DMS114 treated with DMSO at 0.1 percent for 48 hours (cell line): ENCODE measurements around the gene CIAO2A.
"Not testable (repeated sequence)": the region's sequence is repeated elsewhere in the genome, so short reads cannot be mapped to it uniquely, and the experiment has no call there.

Source experiments
- DNase-seq: peaks from one replicate; lab custom pipeline; 2025; ENCODE audit not compliant: unreplicated experiment; lab: John Stamatoyannopoulos, UW

CIAO2A gene

GRCh38 chr15:64072812-64073211 is 20.8 kb downstream of the CIAO2A start:
- DNase-seq = no peak

DNA sequence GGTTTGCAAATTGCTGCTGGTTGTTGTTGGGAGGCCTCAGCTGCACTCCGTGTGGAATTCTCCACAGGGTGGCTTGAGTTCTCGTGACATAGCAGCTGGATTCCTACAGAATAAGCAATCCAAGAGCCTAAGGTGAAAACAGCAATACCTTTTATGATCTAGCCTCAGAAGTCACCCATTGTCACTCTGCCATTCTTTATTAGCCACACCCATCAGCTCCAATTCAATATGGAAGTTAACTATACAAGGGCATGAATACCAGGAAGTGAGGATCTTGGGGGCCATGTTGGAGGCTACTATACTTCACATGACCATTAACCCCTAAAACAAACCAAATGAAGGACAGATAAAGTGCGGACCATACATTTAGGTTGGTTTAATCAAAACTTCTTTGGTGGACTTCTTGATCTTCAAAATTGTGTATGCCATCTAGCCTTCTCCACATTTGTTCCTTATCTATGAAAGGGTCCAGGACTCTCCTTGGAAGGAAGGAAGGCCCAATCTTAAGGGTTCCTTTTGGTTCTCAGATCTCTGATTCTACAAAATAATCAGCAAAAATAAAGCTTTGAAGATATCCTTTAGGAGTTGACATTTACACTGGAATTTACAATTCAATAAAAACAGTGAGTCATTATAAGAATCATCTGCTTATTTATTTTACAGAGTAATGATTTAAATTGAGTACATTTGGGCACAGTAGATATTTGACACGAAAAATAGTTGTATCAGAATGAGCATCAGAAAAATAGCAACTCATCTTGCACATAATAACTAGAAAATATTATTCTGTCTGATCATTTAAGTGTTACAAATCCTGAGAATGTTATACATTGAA is 21.5 kb downstream of the CIAO2A start:
- DNase-seq = no peak

- no peak for DNase-seq
Measured at GRCh38 chr15:64070965-64071851, 22.4 kb downstream of the CIAO2A start.

DNA sequence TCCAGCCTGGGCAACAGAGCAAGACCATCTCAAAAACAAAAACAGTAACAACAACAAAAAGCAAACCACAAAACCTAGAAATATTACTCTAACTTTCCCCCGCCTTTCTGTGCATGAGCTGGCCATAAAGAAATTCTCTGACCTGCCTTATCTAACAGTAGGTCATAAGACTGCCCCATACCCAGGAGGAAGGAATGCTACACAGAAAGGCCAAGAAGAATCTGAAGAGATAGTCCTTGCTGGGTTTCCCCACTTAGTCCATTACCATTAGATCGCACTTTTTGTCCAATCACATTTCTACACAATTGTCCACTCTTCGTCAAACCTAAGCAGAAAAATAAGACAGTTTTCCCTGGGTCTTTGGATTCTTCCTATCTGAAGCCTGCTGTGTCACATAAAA is 23.5 kb downstream of the CIAO2A start:
- no peak for DNase-seq

GRCh38 chr15:64068133-64068532 is 25.5 kb downstream of the CIAO2A start:
- DNase-seq = no peak

GRCh38 chr15:64067564-64068030 is 26.0 kb downstream of the CIAO2A start:
- DNase-seq = peak; percentile 64

DNA sequence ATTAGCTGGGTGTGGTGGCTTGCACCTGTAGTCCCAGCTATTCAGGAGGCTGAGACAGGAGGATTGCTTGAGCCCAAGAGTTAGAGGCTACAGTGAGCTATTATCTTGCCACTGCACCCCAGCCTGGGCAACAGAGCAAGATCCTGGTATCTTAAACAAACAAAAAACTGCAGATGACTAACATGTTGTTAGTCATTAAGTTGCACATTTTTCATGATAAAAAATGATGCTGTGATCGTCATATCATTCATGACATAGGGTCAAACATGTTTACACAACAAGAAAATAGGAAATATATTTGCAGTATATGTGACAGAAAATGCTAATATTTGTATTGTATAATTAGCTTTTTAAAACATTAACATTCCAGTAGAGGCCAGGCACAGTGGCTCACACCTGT is 27.2 kb downstream of the CIAO2A start:
- no peak for DNase-seq

- DNase-seq = no peak
Measured at GRCh38 chr15:64060716-64061115, 32.9 kb downstream of the CIAO2A start.

DNA sequence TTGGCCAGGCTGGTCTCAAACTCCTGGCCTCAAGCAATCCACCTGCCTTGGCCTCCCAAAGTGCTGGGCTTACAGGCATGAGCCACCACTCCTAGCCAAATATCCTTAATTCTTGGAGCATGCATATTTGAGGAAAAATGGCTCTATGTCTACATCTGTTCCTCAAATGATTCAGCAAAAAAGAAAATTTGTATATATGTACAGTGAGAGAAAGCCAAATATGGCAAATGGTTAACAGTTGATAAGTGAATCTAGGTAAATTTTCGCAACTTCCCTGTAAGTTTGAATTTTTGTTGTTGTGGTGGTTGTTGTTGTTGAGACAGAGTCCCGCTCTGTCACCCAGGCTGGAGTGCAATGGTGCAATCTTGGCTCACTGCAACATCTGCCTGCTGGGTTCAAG is 34.5 kb downstream of the CIAO2A start:
- DNase-seq = not testable (repeated sequence)

GRCh38 chr15:64058279-64058678 is 35.4 kb downstream of the CIAO2A start:
- no peak for DNase-seq

DNA sequence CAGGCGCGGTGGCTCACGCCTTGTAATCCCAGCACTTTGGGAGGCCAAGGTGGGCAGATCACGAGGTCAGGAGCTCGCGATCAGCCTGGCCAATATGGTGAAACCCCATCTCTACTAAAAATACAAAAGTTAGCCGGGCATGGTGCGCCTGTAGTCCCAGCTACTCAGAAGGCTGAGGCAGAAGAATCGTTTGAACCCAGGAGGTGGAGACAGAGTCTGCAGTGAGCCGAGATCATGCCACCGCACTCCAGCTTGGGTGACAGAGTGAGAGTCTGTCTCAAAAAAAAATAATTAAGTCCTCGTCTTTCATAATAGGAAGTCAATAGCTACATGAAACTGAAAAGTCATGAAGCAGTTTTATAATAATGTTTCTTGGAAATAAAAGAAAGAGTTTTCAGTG is 40.0 kb downstream of the CIAO2A start:
- DNase-seq = not testable (repeated sequence)

- DNase-seq = no peak
Measured at GRCh38 chr15:64052925-64053491, 40.6 kb downstream of the CIAO2A start.

DNA sequence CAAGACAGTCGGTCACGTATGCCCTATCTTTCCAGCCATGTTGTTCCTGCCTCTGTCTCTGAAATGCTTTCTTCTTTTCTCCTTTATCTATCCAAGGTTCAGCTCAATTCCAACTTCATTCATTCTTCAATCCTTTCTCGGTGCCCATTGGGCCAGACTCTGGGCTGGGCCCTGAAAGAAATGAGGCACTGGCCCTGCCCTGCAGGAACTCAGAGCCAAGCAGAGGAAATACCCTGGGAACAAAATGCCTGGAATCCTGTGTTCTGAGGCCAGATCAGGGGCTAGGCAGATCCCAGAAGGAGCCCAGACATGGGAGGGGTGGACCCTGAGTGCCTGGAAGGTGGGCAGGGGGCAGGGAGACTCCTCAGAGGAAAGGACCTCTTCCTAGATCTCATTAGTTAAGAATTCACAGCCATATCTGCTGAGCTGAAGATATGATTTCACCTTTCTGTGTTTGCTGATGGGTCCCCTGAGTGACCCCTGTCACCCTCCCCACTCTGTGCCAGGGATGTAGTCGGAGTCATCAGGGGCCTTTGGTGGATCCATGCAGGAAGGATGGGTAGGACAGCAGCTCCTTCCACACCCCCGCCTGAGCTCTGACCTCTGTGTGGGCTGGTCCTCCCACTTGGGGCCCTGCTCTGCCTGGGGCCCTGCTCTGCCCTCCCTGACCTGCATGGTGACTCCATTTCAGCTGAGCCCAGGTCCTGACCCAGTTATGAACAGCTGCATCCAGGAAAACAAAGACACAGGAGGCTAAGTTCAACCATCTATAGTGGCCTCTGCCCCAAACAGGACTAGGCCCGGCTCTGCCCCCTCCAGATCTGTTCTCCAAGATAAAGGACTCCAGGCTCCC is 42.0 kb downstream of the CIAO2A start:
- DNase-seq = no peak

DNA sequence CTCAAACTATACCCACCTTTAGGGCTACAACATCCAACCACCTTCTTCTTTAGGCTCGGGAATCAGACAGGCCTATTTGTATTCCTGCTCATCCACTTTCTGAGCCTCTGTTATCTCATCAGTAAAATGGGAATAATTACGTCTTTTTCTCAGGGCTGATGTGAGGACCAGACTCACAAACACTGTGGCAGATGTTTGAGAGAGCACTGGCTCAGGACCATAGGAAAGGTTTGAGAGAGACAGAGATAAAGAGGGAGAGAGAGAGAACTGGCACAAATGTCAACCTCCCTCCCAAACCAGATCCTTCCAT is 42.6 kb downstream of the CIAO2A start:
- no peak for DNase-seq

DNA sequence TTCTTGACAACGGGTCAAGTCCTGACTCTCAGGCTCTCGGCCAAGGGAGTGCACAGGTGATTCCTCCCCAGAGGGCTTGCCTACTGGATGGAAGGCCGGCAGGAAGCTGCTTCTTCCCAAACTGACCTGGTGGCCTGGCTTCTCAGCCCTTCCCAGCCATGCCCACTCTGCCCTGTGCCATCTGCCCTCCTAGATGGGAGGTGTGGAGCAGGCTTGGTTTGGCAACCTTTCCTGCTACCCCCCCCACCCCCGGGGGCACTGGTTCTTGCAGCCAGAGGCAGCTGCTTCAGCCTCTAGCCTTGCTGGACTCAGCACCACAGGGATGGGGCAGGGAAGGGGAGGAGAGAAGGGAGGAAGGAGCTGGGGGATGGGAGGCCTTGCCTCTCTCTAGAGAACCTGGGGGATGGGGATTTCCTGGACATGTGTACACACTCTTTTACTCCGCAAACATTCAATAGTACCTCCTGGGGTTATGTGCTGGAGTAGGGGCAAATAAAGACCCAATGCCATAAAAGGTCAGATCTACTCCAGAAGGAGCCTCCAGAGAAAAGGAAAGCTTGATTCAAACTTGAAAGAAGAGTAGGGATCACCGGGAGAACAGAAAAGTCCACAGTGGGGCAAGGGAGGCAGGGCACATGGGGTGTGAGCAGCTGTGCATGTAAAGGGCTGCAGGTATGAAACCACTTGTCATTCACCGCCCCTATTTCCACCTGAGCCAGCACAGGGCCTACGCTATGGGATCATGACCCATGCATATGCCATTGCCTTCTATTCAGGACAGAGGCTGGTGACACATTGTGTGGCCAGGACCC is 43.2 kb downstream of the CIAO2A start:
- DNase-seq = no peak

- no peak for DNase-seq
Measured at GRCh38 chr15:64048781-64049460, 44.7 kb downstream of the CIAO2A start.

- DNase-seq = peak; percentile 43
Measured at GRCh38 chr15:64046421-64047153, 47.1 kb downstream of the CIAO2A start, which contains the start of gene DAPK2. DAPK2 (minus strand) TSS chr15:64046485; CDS start chr15:64040261, 6,224 bp downstream.

DNA sequence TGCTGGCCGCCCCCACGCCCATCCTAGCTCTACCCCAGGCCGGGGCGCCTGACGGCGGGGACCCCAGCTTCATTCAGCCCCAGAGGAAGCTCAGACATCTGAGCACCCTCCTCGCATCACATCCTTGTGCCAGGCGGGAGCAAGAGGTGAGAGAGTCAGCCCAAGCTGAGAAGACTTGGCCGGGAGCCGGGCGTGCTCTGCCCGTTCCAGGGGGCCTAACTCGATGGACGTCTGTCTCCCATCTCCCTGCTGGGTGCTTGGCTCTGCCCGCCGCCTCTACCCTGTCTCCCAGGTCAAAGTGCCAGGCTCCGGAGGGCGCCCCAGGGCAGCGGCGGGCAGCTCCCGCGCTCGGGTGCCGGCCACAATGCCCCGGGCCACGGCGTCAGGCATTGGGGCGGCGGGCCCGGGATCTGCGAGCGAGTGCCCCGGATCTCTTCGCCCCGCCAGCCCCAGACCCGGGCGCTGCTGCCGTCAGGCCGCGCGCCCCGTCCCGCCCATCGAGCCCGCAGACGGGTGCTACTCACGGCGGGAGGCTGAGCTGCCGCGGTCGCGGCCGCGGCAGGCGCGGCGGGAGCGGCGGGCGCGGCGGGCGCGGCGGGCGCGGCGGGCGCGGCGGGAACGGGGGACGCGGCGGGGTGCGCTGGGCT is 47.7 kb downstream of the CIAO2A start:
- no peak for DNase-seq
